HEK293 (cell line): Measurements from ENCODE around the gene ME2.

Experiments
- CTCF ChIA-PET: fragments of 350-600 bp; formaldehyde crosslinking; extraction: SDS; loops from one replicate; lab custom pipeline; 2021; ENCODE audit warnings: antibody characterized with exemption; lab: Yijun Ruan, JAX
- POLR2A ChIA-PET: fragments of 300-600 bp; formaldehyde crosslinking; extraction: SDS; loops from one replicate; lab custom pipeline; 2020; ENCODE audit warnings: antibody characterized with exemption, inconsistent platforms; lab: Yijun Ruan, JAX
- H3K27ac ChIP-seq: fragments of 200-500 bp; sonication (Bioruptor generic); 2 replicates; pipeline ENCODE4 v1.5.1; 2014; ENCODE audit warnings: low read depth, low read length, control low read depth, inconsistent platforms; ENCODE audit errors: extremely low read depth
- H3K36me3 ChIP-seq, 2 experiments: fragments of 200-500 bp in 1 of 2; sonication (Bioruptor generic) in 1 of 2; 1 replicate in 1 of 2; 2 replicates in 1 of 2; pipeline ENCODE4 v1.5.1; 2014 to 2017; ENCODE audit warnings: inconsistent platforms in 2 of 2, low read length in 2 of 2; ENCODE audit not compliant: control insufficient read depth in 2 of 2, insufficient read depth in 1 of 2
- H3K4me1 ChIP-seq: fragments of 200-500 bp; sonication (Bioruptor generic); 2 replicates; pipeline ENCODE4 v1.5.1; 2014; ENCODE audit warnings: mild to moderate bottlenecking, low read length, inconsistent platforms; ENCODE audit not compliant: control insufficient read depth, insufficient read depth
- H3K4me3 ChIP-seq: 2 replicates; pipeline ENCODE4 v1.5.1; 2011; ENCODE audit warnings: low read depth, mild to moderate bottlenecking, control low read depth, low read length, moderate library complexity
- H3K9me3 ChIP-seq: fragments of 200-500 bp; sonication (Bioruptor generic); 2 replicates; pipeline ENCODE4 v1.5.1; 2014; ENCODE audit warnings: low read depth, low read length, inconsistent platforms; ENCODE audit not compliant: control insufficient read depth, insufficient read depth
- AEBP2 ChIP-seq: fragments of 450-650 bp; formaldehyde crosslinking; IDR thresholded peaks from 2 replicates; pipeline ENCODE4 v1.5.1; 2016; ENCODE audit warnings: missing biosample characterization, missing genetic modification characterization, borderline replicate concordance
- CTCF ChIP-seq: fragments of 450-650 bp; formaldehyde crosslinking; IDR thresholded peaks from 2 replicates; pipeline ENCODE4 v1.5.1; 2016; ENCODE audit warnings: missing biosample characterization, missing genetic modification characterization
- GLIS2 ChIP-seq: fragments of 450-650 bp; formaldehyde crosslinking; IDR thresholded peaks from 2 replicates; pipeline ENCODE4 v1.5.1; 2016; ENCODE audit warnings: missing biosample characterization, missing genetic modification characterization
- HOXA7 ChIP-seq: sonication (generic); formaldehyde crosslinking; IDR thresholded peaks from 2 replicates; pipeline ENCODE4 v1.8.1; 2022; ENCODE audit warnings: missing genetic modification reagents, borderline replicate concordance
- KLF16 ChIP-seq: fragments of 450-650 bp; formaldehyde crosslinking; IDR thresholded peaks from 2 replicates; pipeline ENCODE4 v1.5.1; 2017; ENCODE audit warnings: missing biosample characterization, missing genetic modification characterization
- KLF17 ChIP-seq: fragments of 450-650 bp; formaldehyde crosslinking; IDR thresholded peaks from 2 replicates; pipeline ENCODE4 v1.5.1; 2016; ENCODE audit warnings: missing biosample characterization, missing genetic modification characterization
- PATZ1 ChIP-seq: fragments of 450-650 bp; formaldehyde crosslinking; IDR thresholded peaks from 2 replicates; pipeline ENCODE4 v1.5.1; 2016; ENCODE audit warnings: missing biosample characterization, missing genetic modification characterization
- PRDM2 ChIP-seq: fragments of 450-650 bp; formaldehyde crosslinking; IDR thresholded peaks from 2 replicates; pipeline ENCODE4 v1.5.1; 2016; ENCODE audit warnings: missing biosample characterization, missing genetic modification characterization, borderline replicate concordance
- SETDB1 ChIP-seq: IDR thresholded peaks from one replicate; pipeline ENCODE4 v1.6.1; 2017; ENCODE audit warnings: mild to moderate bottlenecking, low read length, moderate library complexity, mixed read lengths; ENCODE audit not compliant: insufficient read length
- ZBTB17 ChIP-seq: fragments of 450-650 bp; formaldehyde crosslinking; IDR thresholded peaks from 2 replicates; pipeline ENCODE4 v1.5.1; 2016; ENCODE audit warnings: missing biosample characterization, missing genetic modification characterization
- ZBTB48 ChIP-seq: fragments of 450-650 bp; formaldehyde crosslinking; IDR thresholded peaks from 2 replicates; pipeline ENCODE4 v1.5.1; 2016; ENCODE audit warnings: missing biosample characterization, missing genetic modification characterization
- ZBTB8A ChIP-seq: fragments of 450-650 bp; formaldehyde crosslinking; IDR thresholded peaks from 2 replicates; pipeline ENCODE4 v1.5.1; 2016; ENCODE audit warnings: missing biosample characterization, missing genetic modification characterization
- ZNF146 ChIP-seq: fragments of 450-650 bp; formaldehyde crosslinking; IDR thresholded peaks from 2 replicates; pipeline ENCODE4 v1.5.1; 2016; ENCODE audit warnings: missing biosample characterization, missing genetic modification characterization
- ZNF174 ChIP-seq: fragments of 450-650 bp; formaldehyde crosslinking; IDR thresholded peaks from 2 replicates; pipeline ENCODE4 v1.5.0; 2017; ENCODE audit warnings: missing biosample characterization, mild to moderate bottlenecking, missing genetic modification characterization
- ZNF350 ChIP-seq: fragments of 450-650 bp; formaldehyde crosslinking; IDR thresholded peaks from 2 replicates; pipeline ENCODE4 v1.5.0; 2017; ENCODE audit warnings: missing biosample characterization, mild to moderate bottlenecking, missing genetic modification characterization
- ZNF37A ChIP-seq: fragments of 450-650 bp; IDR thresholded peaks from 2 replicates; pipeline ENCODE4 v1.5.1; 2018; ENCODE audit warnings: missing biosample characterization, missing genetic modification characterization
- ZNF510 ChIP-seq: fragments of 450-650 bp; formaldehyde crosslinking; IDR thresholded peaks from 2 replicates; pipeline ENCODE4 v1.5.1; 2018; ENCODE audit warnings: mild to moderate bottlenecking, missing genetic modification characterization, missing biosample characterization; ENCODE audit not compliant: insufficient replicate concordance
- ZNF585B ChIP-seq: fragments of 450-650 bp; formaldehyde crosslinking; IDR thresholded peaks from 2 replicates; pipeline ENCODE4 v1.5.1; 2016; ENCODE audit warnings: missing biosample characterization, missing genetic modification characterization
- ZNF785 ChIP-seq: fragments of 450-650 bp; formaldehyde crosslinking; IDR thresholded peaks from 2 replicates; pipeline ENCODE4 v1.5.1; 2016; ENCODE audit warnings: missing biosample characterization, missing genetic modification characterization
- ZNF791 ChIP-seq: fragments of 450-650 bp; formaldehyde crosslinking; IDR thresholded peaks from 2 replicates; pipeline ENCODE4 v1.5.1; 2016; ENCODE audit warnings: missing biosample characterization, missing genetic modification characterization
- ZNF792 ChIP-seq: fragments of 450-650 bp; formaldehyde crosslinking; IDR thresholded peaks from 2 replicates; pipeline ENCODE4 v1.5.1; 2016; ENCODE audit warnings: missing biosample characterization, missing genetic modification characterization
- ZSCAN30 ChIP-seq: fragments of 450-650 bp; IDR thresholded peaks from 2 replicates; pipeline ENCODE4 v1.5.1; 2018; ENCODE audit warnings: missing biosample characterization, mild to moderate bottlenecking, missing genetic modification characterization, moderate library complexity
- TF ChIP-seq, protein P1 (sequence below): fragments of 450-650 bp; formaldehyde crosslinking; IDR thresholded peaks from 2 replicates; pipeline ENCODE4 v1.5.1; 2017; ENCODE audit warnings: missing biosample characterization, missing genetic modification characterization

The ME2 gene

DNA sequence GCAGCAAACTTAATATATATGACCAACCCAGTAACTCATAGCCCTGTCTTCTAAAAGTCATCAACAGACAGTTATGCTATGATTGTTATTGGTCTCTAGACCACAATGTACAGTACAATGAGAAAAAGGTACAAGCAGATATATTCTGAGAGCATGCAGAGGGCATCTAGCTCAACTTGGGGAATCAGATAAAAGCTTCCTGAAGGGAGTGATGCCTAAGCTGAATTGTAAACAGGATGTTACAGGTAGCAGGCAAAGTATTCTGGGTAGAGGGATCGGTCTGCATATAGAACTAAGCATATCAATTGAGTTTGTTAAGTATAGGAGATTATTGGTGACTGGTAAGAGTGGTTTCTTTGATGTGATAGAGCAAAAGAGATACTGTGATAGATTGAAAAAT, 30.3 kb downstream of the ME2 start (continued):
- no peak for TF ChIP-seq HOXA7 (CRISPR knock-in tag)
- TF ChIP-seq ZNF37A (tag by site-specific recombination) = no peak
- no peak for TF ChIP-seq ZNF792 (tag by site-specific recombination)
- TF ChIP-seq ZNF585B (tag by site-specific recombination) = no peak
- TF ChIP-seq, protein P1, sequence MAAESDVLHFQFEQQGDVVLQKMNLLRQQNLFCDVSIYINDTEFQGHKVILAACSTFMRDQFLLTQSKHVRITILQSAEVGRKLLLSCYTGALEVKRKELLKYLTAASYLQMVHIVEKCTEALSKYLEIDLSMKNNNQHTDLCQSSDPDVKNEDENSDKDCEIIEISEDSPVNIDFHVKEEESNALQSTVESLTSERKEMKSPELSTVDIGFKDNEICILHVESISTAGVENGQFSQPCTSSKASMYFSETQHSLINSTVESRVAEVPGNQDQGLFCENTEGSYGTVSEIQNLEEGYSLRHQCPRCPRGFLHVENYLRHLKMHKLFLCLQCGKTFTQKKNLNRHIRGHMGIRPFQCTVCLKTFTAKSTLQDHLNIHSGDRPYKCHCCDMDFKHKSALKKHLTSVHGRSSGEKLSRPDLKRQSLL (tag by site-specific recombination) = no peak
- TF ChIP-seq KLF17 (tag by site-specific recombination) = no peak
- no peak for TF ChIP-seq ZBTB48 (tag by site-specific recombination)
- TF ChIP-seq ZBTB17 (tag by site-specific recombination) = no peak

DNA sequence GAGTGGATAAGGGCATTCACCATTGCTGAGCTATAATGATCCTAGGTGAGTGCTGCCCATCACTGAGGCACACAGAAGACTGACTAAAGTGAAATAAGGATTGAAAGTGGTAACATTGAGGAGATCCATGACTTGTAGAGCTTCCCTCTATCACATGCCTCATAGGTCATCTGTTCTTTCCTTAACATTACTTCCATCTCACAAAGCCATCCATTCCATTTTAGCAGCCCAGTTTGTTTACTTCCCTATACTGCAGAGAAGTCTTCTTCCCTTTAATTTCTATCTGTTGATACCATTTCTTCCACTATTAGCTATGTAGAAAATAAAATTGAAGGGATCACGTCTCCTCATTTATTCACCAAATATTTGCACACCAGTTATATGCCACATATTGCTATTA, 32.1 kb downstream of the ME2 start:
- peaks cover 34 to 54% of the 10 kb centered on the region in 2 experiments for H3K36me3 ChIP-seq
- TF ChIP-seq AEBP2 (tag by site-specific recombination) (no peak), GLIS2 (no peak), ZNF791 (tag by site-specific recombination) (no peak), ZNF146 (tag by site-specific recombination) (no peak), CTCF (tag by site-specific recombination) (no peak), ZNF785 (tag by site-specific recombination) (no peak), ZSCAN30 (tag by site-specific recombination) (no peak), ZBTB8A (tag by site-specific recombination) (no peak), PATZ1 (tag by site-specific recombination) (no peak), SETDB1 (no peak), ZNF510 (no peak), ZNF174 (tag by site-specific recombination) (no peak), KLF16 (tag by site-specific recombination) (no peak), PRDM2 (no peak), ZNF350 (tag by site-specific recombination) (no peak)

More for the DNA sequence above, 32.1 kb downstream of the ME2 start:
- Histone ChIP-seq H3K4me1 (peaks cover 1% of the 10 kb centered on the region; the same call in 1 of the 2 replicates), H3K9me3 (no peaks in the 10 kb centered on the region), H3K27ac (no peak overlapping the region), H3K4me3 (no peak overlapping the region)
- ChIA-PET POLR2A (no interaction called here), CTCF (interaction anchor here (0.6 kb wide), 1 partner anchor 195 kb away, joined by 5 read pairs; no protein-coding TSS in a partner anchor)
